Measurements from ENCODE around the gene KCTD16.

KCTD16 gene

DNA sequence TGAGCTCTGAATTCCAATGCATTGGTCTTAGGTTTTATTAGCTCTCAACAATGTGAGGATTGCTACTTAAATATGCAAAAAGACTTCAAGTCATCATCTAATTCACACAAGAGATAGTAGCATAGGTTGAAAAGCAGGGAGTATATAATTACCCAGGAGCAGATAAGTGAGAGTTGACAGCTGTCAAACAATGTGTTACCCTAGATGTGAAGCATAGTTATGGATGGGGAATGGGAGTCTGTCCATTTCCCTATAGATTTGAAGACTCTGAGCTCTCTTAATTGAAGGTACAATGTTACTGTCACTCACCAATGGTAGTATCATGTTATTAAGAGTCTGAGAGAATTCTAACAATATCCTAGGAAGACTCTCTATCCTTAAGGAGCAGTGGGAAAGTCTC is 160.7 kb downstream of the KCTD16 start:
- DNase-seq (ENCODE audit: low read depth in 2 of 3, low spot score in 1 of 3) = no peak

DNA sequence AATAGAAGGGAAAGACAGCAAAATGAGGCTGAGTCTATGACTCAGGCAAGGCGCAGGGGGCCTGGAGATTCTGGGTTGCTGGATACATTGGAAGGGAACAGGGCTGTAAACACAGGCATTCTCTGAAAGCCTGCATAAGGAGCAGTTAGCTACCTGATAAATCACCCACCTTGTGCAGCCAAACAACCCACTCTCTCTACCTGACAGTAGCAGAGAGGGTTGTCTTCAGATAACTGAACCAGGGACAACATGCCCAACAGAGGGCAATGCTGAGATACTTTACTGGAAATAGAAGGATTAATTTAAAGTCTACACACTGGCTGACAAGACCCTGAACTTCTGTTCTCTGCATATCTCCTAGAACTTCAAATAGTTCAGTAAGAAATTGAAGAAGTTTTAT is 161.6 kb downstream of the KCTD16 start:
- no peak for DNase-seq (ENCODE audit: low read depth in 2 of 3, low spot score in 1 of 3)

DNA sequence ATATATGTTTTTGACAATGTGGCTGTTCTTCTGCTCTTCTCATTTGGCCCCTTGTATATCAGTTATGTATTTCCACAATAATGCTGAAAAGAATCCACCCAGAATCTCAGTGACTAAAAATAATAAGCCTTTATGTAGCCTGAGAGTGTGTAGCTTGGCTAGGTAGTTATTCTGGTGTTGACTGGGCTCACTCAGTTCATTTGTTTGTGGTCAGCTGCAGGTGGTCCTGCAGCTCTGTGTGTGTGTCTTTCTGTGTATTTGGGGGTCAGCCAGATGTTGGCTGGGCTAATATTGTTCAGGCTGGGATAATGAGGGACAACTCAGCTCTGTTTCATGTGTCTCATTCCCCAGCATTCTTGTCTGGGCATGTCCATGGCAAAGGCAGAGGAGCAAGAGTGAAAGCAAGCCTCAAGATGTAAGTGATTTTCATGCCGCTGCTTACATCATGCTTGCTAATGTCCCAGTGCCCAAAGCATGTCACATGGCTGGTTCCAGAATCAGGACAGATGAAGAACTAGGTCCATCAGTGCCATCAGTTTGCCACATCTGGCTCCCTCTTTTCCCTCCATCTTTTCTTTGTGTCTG is 162.8 kb downstream of the KCTD16 start:
- DNase-seq (ENCODE audit: low read depth in 2 of 3, low spot score in 1 of 3) = no peak

DNA sequence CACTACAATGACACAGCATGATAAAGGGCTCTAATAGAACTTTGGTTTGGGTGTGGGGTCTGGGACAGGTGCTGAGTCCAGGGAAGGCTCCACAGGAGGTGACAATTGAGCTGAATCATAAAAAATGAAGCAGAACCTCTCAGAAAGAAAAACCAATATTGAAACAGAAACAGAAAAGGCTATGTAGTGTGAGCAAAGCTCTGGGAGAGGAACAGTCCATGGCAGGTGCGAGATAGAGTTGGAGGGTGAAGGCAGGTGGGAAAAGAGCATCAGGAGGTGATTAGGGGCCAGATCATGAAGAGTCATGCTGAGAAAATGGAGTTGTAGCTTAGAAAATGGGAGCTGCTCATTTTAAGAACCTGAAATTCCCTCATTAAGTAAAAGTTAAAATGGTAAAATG is 164.9 kb downstream of the KCTD16 start:
- no peak for DNase-seq (ENCODE audit: low read depth in 2 of 3, low spot score in 1 of 3)

DNA sequence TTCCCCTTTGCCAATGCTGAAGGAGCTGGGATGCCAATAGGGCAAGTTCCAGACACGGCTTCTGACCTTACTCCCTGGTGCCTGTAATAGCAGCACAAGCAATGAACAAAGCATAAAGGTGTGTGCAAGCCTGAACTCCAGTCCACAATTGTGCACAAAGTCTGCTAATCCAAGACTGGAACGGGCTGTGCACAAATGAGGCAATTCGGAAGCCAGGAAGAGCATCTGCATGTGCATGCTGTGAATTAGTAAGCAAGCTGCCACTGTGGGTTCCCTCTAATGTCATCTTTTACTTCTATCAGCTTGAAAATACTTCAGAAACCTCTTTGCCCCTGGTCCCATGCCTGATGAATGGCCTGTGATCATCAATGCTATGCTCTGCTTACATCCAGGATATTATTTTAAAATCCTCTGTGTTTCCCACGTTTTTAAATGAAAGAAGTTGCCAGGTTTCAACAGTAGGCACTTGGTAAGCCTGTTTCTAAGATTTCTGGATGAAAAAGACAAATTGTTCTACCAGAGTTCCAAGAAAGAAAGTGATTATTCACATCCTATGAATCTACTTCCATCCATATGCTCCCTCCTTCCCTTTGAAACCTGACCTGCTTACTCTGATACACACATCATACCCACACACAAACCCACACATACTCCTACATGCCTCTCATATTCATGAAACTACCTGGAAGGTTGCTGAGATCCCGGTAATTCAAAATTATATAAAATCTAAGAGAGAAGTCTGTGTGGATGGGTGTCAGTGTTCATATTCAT is 165.7 kb downstream of the KCTD16 start:
- no peak for DNase-seq (ENCODE audit: low read depth in 2 of 3, low spot score in 1 of 3)

DNA sequence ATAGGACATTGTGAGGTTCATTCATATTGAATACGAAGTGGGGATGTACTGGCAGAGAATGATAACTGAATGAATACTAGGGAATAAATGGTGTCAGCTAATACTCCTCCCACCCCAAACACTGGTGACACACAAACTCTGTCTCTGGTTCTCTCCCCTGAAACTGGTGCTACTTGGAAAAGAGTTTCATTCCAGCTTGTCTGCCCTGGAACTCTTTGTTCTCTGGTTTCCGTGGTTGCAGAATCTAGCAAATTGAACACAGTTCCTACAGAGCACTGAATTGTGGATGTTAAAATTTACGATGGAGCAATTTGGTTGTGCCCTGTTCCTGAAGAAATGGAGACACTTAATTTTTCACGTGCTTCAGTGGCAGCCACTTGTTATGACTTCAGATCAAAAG is 181.7 kb downstream of the KCTD16 start:
- DNase-seq (ENCODE audit: low read depth in 2 of 3, low spot score in 1 of 3) = no peak

DNA sequence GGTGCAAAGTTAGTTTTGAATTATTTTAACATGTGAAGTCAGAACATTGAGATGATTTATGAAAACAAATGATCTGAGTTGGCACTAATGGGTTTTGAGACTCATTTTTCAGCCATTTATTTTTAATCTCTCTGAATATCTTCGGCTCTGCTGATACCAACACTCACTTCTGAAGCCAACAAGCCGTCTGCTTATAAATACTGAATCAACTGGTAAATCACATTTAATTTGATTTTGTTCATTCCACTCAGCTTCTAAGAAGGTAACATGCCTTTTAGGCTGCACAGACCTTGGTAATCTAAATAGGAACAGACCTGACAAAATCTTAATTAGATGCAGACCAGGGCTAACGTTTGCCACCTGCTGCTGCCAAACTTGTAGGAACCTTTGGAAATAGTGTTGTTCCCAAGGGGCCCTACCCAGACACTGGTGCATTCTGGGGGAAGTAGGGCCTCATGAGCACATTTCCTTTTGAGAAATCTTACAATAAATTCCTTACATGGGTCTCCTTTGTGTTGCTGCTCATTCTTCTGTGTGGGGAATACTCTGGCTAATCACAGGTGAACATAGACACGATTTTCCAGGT is 182.2 kb downstream of the KCTD16 start:
- DNase-seq (ENCODE audit: low read depth in 2 of 3, low spot score in 1 of 3) = no peak

DNA sequence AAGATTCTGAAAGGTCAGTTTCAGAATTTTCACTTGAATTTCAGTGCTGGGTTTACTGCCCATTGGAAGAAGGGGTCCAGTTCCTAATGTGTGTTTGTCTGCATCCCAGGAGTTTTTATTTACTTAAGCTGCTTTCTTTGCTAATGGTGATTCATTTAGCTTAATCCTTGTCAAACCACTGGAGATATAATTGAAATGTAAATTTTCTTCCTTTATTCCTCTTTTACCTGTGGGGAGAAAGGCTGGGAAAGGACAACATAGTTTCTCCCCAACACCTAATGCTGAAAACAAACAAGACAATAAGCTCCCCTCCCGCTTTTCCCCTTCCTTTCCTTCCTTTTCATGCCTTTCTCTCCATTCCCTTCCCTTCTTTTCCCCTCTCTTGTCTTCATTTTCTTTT is 185.8 kb downstream of the KCTD16 start:
- no peak for DNase-seq (ENCODE audit: low read depth in 2 of 3, low spot score in 1 of 3)

DNA sequence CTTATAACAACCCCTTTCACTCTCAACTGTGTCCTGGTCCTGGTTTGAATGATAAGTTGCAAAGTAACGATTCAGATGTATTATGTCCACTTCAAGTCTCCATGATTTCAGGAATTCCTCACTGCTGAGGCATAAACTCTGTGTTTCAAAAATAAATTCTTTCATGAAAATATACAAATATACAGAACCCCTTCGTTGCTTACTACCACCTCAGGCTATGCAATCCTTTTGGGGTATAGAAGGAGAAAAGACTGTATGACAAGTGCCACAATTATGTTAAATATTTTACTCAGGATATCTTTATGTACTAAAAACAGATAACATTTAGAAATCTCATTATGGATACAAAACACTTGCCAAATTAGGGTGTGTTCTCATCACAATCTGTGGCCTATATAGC is 190.7 kb downstream of the KCTD16 start:
- no peak for DNase-seq (ENCODE audit: low read depth in 2 of 3, low spot score in 1 of 3)

DNA sequence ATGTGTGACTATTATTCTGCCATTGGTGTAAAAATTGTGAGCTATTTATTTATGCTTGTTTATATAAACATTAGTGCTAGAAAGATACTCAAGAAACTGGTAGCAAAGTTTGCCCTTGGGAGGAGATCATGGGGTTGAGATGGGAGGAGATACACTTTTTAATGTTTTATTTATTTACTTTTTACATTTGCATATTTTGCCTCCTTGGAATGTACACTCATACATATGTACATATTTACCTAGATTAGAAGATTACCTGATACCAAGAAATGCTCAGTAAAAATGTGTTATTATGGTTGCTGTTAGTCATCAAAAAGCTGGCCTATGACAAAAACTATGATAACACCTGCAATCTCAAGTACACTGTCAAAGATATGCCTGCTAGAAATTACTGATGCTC is 195.2 kb downstream of the KCTD16 start:
- no peak for DNase-seq (ENCODE audit: low read depth in 2 of 3, low spot score in 1 of 3)

DNA sequence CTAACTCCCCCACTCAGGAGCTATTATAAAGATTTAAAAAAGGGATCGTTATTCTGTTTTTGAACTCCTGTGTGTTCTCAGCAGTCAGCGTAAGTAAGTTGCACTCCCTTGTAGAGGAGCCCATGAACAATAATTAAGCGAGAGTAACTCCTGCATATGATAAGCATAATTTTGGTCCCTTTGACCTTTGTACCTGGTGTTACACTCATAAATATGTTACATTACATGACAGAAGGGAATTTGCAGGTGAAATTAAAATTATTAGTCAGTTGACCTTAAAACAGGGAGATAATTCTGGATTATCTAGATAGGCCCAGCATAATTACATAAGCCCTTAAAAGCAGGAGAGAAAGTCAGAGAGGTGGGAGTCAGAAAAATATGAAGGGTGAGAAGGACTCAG is 197.3 kb downstream of the KCTD16 start:
- DNase-seq (ENCODE audit: low read depth in 2 of 3, low spot score in 1 of 3) = no peak

DNA sequence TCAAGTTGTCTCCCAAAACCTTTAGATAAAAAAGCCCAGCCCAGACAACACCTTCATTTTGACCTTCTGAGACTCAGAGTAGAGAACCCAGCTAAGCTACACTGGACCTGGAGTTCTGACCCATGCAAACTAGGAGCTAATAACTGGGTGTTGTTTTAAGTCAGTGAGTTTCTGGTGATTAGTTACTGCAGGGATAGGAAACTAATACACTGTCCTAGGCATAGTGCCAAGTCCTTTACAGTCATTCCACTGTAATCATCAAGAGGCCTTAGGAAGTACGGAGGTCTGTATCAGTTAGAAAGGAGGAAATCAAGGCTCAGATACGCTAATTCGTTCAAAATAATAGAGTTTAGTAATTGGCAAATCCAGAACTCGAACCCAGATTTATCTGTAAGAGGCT is 197.9 kb downstream of the KCTD16 start:
- no peak for DNase-seq (ENCODE audit: low read depth in 2 of 3, low spot score in 1 of 3)

DNA sequence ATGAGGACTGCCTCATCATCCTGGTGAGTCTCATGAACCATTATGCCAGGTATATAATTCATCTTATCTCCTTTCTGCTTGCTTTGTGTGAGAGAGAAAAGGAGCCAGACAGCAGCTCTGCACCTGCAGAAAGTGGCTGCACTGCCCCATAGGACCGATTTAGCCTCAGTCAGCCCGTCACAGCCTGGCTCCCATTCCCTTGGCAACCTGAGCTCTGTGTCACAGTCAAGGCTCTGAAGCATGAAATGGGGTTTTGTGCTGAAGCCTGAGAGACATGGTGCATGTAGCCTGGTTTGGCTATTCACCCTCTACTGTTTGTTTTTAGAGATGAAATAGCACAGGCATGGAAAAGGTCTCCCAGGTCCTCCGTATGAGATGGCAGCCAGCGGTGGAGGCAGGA is 198.3 kb downstream of the KCTD16 start:
- no peak for DNase-seq (ENCODE audit: low read depth in 2 of 3, low spot score in 1 of 3)

DNA sequence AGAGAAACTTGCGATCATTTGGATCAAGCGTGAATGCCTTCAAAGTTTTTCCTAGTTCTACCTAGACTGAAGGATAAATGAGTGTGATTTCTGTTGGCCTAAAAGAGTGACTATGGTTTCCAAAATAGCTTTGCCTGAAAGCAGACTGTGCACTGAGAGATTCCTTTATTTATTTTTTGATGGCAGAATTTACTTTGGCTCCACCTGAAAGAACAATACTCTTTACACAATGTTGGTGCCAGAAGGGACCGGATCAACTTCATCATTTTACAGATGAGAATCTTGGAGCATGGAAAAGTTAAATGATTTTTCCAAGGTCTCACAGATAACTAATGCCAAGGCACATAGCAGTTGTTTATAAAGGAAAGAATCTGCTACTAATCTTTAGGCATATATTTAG is 199.6 kb downstream of the KCTD16 start:
- no peak for DNase-seq (ENCODE audit: low read depth in 2 of 3, low spot score in 1 of 3)

DNA sequence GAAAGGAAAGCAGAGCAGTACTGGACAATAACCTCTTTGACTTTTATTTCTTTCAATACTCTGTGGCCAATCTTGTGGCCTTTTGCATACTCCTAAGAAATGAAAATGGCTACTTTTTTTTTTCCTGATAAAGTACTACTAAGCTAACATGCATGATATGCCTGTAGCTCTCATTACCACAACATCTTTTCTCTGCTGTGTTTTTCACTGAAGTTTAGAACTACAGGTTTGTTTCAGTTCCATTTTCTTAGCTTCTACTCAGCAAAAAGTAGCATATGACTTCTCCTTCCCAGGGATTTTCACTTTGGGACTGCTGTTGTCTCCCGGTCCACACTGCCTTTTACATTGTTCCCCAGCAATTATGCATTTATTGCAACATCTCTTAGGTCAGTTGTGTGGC is 204.0 kb downstream of the KCTD16 start:
- DNase-seq (ENCODE audit: low read depth in 2 of 3, low spot score in 1 of 3) = no peak

DNA sequence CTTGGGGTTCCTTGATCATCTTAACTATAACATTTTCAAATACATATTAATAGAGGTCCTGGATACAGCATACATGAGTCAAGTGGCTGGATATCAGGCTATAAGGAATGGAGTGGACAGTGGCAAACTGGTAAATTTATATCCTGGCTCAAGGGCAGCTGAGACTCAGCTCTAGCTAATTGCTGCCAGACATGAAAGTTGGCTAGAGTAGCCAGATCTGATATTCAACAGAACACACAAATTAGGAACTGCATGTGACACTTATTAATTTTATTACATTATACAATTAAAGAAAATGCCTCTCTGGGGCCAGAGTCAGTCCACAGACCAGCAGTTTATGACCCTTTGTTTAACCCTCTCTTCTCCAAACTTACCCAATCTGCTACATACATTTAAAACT is 206.5 kb downstream of the KCTD16 start:
- DNase-seq (ENCODE audit: low read depth in 2 of 3, low spot score in 1 of 3) = no peak

DNA sequence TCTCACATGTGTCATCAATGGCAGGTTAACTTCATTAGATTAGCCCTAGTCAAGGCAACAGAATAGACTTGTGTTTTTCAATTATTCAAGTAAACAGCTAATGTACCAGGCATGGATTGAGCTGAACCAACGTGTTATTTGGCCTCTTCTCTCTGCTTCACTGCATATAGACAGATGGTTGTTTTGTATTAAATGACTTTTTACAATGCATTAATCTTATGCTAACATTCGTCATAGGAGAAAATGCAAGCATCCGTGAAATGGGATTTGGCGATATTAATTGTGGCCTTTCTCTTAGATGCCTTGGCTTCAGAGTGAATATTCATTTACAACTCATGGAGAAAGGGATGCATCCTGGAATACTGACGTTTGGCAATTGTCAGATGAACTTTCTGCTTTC is 208.0 kb downstream of the KCTD16 start:
- no peak for DNase-seq (ENCODE audit: low read depth in 2 of 3, low spot score in 1 of 3)

DNA sequence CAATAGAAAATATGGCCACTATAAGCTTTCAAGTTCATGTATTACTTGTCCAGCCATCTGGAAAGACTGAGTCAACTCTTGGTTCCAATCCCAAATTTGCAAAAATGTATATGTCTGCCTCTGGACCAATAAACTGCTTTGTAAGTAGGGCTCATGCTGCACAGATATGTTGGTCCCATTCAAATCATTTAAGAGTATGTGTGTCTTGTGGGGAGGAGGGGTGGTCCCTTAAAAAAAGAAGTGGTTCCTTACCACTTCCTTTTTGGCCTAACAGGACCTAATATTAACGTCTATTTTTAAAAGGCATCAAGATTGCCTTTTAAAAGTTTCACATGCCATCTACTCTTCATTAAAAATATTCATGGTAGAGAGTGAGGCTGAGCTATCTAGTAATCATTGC is 214.9 kb downstream of the KCTD16 start:
- DNase-seq (ENCODE audit: low read depth in 2 of 3, low spot score in 1 of 3) = no peak

DNA sequence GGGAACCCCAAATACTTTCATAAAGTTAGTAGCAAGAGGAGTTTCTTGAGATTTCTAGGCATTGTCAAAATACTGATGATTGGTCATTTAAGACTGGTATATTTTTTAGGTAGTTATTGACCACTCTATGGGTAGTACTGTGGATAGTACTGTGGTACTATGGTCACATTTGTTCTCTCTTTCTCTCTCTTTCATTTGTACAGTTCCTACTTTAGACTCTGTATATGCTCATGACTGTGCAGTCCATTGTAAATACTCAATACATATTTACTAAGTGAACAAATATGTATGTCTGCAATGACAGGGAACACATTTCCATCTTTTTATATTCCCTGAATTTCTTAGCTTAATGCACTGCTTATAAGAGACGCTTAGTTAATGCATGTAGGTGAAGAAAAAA is 215.6 kb downstream of the KCTD16 start:
- DNase-seq (ENCODE audit: low read depth in 2 of 3, low spot score in 1 of 3) = no peak

DNA sequence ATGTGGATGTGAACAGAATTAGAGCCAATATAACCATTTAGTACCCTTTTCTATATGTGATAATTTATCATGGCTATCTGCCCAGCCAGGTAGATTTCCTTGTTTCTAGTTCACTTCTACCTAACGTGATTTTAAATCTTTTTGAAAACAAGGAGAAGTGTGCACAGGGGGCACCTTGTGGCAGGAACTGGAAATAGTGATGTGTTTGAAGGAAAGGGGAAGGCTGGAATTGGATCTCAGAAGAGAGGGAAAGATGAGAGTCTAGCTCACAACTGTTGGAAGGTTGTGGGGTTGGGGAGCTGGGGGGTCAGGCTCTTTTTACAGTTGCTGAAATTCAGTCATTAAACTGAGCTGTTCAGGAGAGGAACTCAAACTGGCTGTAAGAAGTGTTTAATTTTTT is 219.5 kb downstream of the KCTD16 start:
- no peak for DNase-seq (ENCODE audit: low read depth in 2 of 3, low spot score in 1 of 3)

DNA sequence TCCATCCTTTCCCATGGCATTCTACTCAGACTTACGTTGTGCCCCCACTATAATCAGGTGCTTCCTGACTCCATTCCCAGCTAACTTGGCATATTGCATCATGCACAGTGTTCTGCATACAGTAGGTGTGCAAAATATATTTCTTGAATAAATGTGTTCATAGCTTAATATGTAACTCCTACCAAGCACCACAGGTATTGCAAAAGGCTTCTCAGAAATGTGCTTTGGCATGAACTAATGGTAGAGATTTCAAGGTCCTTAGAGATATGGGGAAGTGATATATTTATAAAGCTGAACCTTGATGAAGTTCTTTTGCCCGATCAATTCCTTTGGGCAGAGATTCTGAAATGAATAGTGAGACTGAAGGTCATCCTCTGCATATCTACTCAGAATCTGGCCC is 220.4 kb downstream of the KCTD16 start:
- DNase-seq (ENCODE audit: low read depth in 2 of 3, low spot score in 1 of 3) = no peak

DNA sequence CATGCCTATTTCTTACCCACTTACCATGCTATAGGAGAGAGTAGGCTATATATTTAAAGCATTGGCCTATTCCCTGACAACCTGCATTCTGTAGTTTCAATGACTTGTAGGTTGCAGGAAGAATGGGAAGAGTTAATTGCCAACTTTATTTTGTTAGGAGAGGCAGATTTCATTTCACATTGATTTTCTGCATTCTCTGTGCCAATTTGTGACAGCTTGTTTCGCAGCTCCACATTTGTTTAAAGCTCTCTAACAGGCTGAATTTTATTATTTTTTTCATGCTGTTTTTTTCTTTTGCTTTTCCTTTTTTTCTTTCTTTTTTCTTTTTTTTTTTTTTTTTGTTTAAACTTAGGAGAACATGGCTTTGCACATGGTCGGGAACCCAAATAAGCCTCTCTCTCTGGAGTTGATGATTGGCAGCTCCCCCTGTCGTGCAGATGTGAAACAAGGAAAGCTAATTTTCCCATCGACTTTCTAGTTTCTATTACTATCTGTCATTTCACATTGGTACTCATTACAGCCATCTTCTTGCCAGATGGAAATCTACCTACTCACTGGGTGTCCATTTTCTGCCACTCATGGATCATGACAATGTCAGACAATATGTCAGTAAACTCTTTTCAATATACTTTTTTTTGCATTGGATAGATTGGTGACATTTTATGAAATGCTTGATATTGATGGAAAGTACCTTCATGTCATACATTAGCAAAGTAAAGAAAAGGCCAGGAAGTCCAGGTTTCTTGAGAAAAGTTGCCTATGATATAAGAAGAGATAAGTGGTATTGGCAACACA is 223.2 kb downstream of the KCTD16 start:
- no peak for DNase-seq (ENCODE audit: low read depth in 2 of 3, low spot score in 1 of 3)

Data from stimulated activated CD4-positive, alpha-beta T cell treated with anti-CD3 and anti-CD28 coated beads, Interleukin-12 subunit alpha, Interleukin-12 subunit beta, amount 100 ng/mL, for 48 hours (primary cell).